ENCODE results near the gene TXNIP.

Gene TXNIP

DNA sequence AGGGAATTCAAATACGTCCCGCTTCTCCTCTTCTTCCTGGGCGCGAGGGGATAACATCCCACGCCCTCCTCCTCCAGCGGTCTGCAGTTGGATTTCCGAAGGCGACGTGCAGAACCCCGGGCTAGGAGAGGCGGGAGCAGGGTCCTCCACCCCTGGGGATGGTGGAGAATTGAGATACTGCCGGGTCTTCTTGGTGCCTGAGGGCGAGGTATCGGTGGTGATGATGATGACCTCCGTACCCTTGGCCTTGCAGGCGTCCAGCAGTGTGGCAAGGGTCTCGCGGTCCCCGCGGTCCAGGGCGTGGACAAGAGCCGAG is 35.3 kb downstream of the TXNIP start:
- Histone ChIP-seq H3K9me3 (ENCODE audit: low read length) (no peaks in the 10 kb centered on the region), H3K4me3 (ENCODE audit: low read length) (peak overlapping the region; percentile 57), H3K36me3 (ENCODE audit: insufficient read depth, low read length) (no peaks in the 10 kb centered on the region), H3K27me3 (ENCODE audit: insufficient read depth, low read length) (no peaks in the 10 kb centered on the region), H2AFZ (ENCODE audit: low read depth, low read length) (peak overlapping the region; percentile 30), H3K4me1 (ENCODE audit: insufficient read depth, low read length) (peaks cover 59% of the 10 kb centered on the region)

GRCh38 chr1:145960468-145961108 is 35.8 kb downstream of the TXNIP start:
- Histone ChIP-seq H3K4me1 (ENCODE audit: insufficient read depth, low read length) (peaks cover 63% of the 10 kb centered on the region), H3K4me3 (ENCODE audit: low read length) (peak overlapping the region; percentile 57), H3K9me3 (ENCODE audit: low read length) (no peaks in the 10 kb centered on the region), H2AFZ (ENCODE audit: low read depth, low read length) (peak overlapping the region; percentile 30), H3K27me3 (ENCODE audit: insufficient read depth, low read length) (no peaks in the 10 kb centered on the region), H3K36me3 (ENCODE audit: insufficient read depth, low read length) (no peaks in the 10 kb centered on the region)

DNA sequence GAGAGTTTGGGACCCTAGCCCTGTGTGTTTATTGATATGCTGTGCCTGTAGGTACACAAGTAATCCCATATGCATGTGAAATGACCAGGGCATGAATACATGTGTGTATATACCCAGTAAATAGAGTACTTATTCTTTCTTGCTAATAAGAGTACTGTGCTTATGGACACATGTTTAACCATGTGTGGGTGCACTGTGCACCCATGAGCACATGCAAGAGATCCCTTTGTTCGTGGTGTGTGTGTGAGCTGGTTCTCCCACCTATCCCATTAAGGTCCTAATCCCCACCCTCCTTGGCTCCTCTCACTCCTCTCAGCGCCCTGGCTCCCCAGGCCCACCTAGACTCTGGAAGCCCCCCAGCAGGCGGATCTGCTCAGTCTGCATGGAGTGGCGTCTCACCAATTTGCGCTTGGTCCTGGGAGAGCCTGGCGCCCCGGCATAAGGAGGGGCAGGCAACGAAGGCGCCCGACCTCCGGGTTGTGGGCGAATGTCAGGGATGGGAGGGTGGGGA is 36.4 kb downstream of the TXNIP start:
- Histone ChIP-seq H3K27me3 (ENCODE audit: insufficient read depth, low read length) (no peaks in the 10 kb centered on the region), H3K4me3 (ENCODE audit: low read length) (peak overlapping the region; percentile 57), H3K36me3 (ENCODE audit: insufficient read depth, low read length) (no peaks in the 10 kb centered on the region), H2AFZ (ENCODE audit: low read depth, low read length) (no peak overlapping the region), H3K4me1 (ENCODE audit: insufficient read depth, low read length) (peaks cover 68% of the 10 kb centered on the region), H3K9me3 (ENCODE audit: low read length) (no peaks in the 10 kb centered on the region)

DNA sequence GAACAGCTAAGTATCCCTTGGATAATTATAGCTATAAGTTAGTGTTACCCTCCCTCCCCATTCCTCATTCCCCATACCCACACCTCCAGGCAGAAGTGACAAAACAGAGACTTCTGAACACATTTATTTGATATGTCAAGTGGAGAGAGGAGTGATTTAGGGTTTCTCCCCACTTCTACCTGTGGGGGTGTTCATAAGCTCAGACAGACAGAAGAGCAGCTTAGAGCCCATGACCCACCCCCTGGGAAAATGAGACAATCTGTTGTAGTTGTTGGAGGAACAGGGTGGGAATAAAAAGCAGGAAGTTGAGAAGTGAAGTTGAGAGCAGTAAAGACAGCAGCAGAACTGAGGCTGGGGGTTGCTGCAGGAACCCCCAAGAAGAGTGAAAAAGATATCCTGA is 37.0 kb downstream of the TXNIP start:
- Histone ChIP-seq H3K4me1 (ENCODE audit: insufficient read depth, low read length) (peaks cover 73% of the 10 kb centered on the region), H3K27me3 (ENCODE audit: insufficient read depth, low read length) (no peaks in the 10 kb centered on the region), H3K9me3 (ENCODE audit: low read length) (no peaks in the 10 kb centered on the region)

GRCh38 chr1:145958734-145959133 is 37.6 kb downstream of the TXNIP start:
- Histone ChIP-seq H2AFZ (ENCODE audit: low read depth, low read length) (no peak overlapping the region), H3K4me3 (ENCODE audit: low read length) (peak overlapping the region; percentile 70), H3K9me3 (ENCODE audit: low read length) (no peaks in the 10 kb centered on the region), H3K4me1 (ENCODE audit: insufficient read depth, low read length) (peaks cover 69% of the 10 kb centered on the region), H3K36me3 (ENCODE audit: insufficient read depth, low read length) (no peaks in the 10 kb centered on the region), H3K27me3 (ENCODE audit: insufficient read depth, low read length) (no peaks in the 10 kb centered on the region)

More for the DNA sequence above, 37.0 kb downstream of the TXNIP start:
- H2AFZ ChIP-seq (ENCODE audit: low read depth, low read length), result no peak overlapping the region
- no peak overlapping the region for H3K4me3 ChIP-seq (ENCODE audit: low read length)
- H3K36me3 ChIP-seq (ENCODE audit: insufficient read depth, low read length), result no peaks in the 10 kb centered on the region

DNA sequence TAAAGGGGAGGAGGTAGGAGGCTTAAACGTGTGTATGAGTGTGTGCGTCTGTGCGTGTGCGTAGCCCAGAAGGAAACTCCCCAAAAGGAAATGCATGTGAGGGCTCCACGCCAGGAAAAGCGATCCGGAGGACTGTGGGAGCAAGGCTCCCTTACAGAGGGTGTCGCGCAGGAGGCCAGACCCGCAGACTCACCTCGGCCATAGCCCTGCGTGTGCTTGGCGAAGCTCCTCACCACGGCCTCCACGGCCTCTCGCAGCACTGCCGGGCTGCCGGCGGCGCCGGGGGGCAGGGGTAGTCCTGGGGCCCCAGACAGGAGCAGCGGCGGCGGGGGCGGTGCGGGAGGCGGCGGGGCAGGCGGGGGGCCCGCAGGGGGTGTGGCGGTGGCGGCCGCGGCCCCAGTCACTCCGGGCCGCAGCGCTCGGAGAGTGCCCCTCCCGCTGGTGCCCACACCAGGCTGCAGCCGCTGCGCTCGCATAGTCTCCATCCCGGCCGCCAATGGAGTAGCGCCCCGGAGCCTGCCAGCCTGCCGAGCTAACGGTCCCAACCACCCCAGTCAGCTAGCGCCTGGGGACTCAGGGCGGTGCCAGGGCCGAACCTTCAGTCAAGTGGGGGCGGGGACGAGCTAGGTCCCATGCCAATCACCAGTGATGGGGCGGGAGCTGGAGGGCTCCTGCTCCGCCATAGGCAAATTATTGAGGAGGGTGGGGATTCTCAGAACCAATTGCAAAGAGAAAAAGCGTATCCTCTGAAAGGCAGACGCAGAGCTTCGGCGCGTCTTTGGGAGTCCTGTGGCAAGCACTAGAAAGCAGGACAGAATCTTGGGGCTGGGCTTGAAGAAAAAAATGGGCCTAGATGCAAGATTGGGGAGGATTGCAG is 38.7 kb downstream of the TXNIP start, which contains the start of gene LIX1L:
LIX1L (minus strand) TSS at position 575 of the 877 bp plus-strand sequence; CDS start at position 485, 90 bp downstream.
- no peaks in the 10 kb centered on the region for H3K9me3 ChIP-seq (ENCODE audit: low read length)
- peak within 1 kb of the TSS; percentile 70 for H3K4me3 ChIP-seq (ENCODE audit: low read length)
- H3K4me1 ChIP-seq (ENCODE audit: insufficient read depth, low read length), result peaks cover 58% of the 10 kb centered on the region

DNA sequence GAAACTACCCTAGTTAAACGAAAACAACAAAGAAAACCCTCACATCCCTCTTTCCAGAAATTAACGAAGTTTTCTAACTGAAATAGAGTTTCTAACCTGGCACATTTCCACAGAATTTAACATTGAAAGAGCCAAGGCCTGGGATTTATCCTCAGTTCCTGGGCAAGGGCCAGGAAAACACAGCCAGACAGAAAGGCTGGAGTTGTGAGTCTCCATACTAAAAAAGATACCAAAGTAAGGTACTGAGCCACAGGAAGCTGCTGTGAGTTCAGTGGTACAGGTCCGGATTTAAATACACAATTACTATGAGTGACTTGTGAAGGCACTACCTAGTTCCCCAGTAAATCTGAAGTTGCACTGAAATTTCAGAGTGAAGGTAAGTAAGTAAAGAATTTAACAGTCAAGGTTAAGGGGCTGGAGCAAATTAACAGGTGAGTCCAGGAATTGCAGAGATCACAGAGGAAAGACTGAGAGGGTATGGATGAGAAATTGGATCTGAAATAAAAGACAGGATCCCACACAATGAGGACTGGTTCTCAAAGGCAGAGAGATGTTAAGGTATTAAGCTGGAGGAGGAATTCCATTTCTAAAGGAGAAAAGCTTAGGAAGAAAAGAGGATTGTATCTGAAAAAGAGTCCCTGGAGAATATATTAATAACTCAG is 39.5 kb downstream of the TXNIP start:
- peaks cover 59% of the 10 kb centered on the region for H3K4me1 ChIP-seq (ENCODE audit: insufficient read depth, low read length)
- H2AFZ ChIP-seq (ENCODE audit: low read depth, low read length), result no peak overlapping the region
- H3K27me3 ChIP-seq (ENCODE audit: insufficient read depth, low read length), result no peaks in the 10 kb centered on the region
- no peaks in the 10 kb centered on the region for H3K36me3 ChIP-seq (ENCODE audit: insufficient read depth, low read length)
- H3K4me3 ChIP-seq (ENCODE audit: low read length), result peak overlapping the region; percentile 70
- no peaks in the 10 kb centered on the region for H3K9me3 ChIP-seq (ENCODE audit: low read length)

More for the DNA sequence above, 38.7 kb downstream of the TXNIP start, which contains the start of gene LIX1L:
- Histone ChIP-seq H3K27me3 (ENCODE audit: insufficient read depth, low read length) (no peaks in the 10 kb centered on the region), H2AFZ (ENCODE audit: low read depth, low read length) (peak within 1 kb of the TSS; percentile 64), H3K36me3 (ENCODE audit: insufficient read depth, low read length) (no peaks in the 10 kb centered on the region)

- Histone ChIP-seq H3K27me3 (ENCODE audit: insufficient read depth, low read length) (no peaks in the 10 kb centered on the region), H2AFZ (ENCODE audit: low read depth, low read length) (no peak overlapping the region), H3K9me3 (ENCODE audit: low read length) (no peaks in the 10 kb centered on the region), H3K4me3 (ENCODE audit: low read length) (peak overlapping the region; percentile 70), H3K36me3 (ENCODE audit: insufficient read depth, low read length) (no peaks in the 10 kb centered on the region), H3K4me1 (ENCODE audit: insufficient read depth, low read length) (peaks cover 60% of the 10 kb centered on the region)
These were observed 40.0 kb downstream of the TXNIP start for GRCh38 chr1:145956361-145956760.

- Histone ChIP-seq H2AFZ (ENCODE audit: low read depth, low read length) (no peak overlapping the region), H3K36me3 (ENCODE audit: insufficient read depth, low read length) (no peaks in the 10 kb centered on the region), H3K27me3 (ENCODE audit: insufficient read depth, low read length) (no peaks in the 10 kb centered on the region), H3K9me3 (ENCODE audit: low read length) (no peaks in the 10 kb centered on the region), H3K4me3 (ENCODE audit: low read length) (peak overlapping the region; percentile 70), H3K4me1 (ENCODE audit: insufficient read depth, low read length) (peaks cover 63% of the 10 kb centered on the region)
These were observed 40.9 kb downstream of the TXNIP start for GRCh38 chr1:145955436-145955835.

GRCh38 chr1:145953861-145954260 is 42.5 kb downstream of the TXNIP start:
- Histone ChIP-seq H3K4me3 (ENCODE audit: low read length) (no peak overlapping the region), H3K4me1 (ENCODE audit: insufficient read depth, low read length) (peaks cover 53% of the 10 kb centered on the region), H3K27me3 (ENCODE audit: insufficient read depth, low read length) (no peaks in the 10 kb centered on the region), H3K9me3 (ENCODE audit: low read length) (no peaks in the 10 kb centered on the region), H2AFZ (ENCODE audit: low read depth, low read length) (no peak overlapping the region), H3K36me3 (ENCODE audit: insufficient read depth, low read length) (peaks cover 5% of the 10 kb centered on the region)

DNA sequence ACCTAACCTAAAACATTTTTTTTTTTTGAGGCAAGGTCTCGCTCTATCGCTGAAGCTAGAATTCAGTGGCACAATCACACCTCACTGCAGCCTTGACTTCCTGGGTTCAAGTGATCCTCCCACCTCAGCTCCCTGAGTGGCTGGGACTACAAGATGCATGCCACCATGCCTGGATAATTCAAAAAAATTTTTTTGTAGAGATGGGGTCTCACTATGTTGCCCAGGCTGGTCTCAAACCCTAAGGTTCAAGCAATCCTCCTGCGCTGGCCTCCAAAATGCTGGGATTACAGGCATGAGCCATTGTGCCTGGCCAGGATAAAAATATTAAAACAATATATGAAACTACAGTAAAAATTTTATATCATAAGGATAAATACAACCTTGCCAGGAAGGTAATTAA is 43.5 kb downstream of the TXNIP start:
- H3K4me1 ChIP-seq (ENCODE audit: insufficient read depth, low read length), result peaks cover 47% of the 10 kb centered on the region

GRCh38 chr1:145951526-145951925 is 44.9 kb downstream of the TXNIP start:
- peaks cover 41% of the 10 kb centered on the region for H3K4me1 ChIP-seq (ENCODE audit: insufficient read depth, low read length)
- H3K4me3 ChIP-seq (ENCODE audit: low read length), result no peak overlapping the region
- H3K27me3 ChIP-seq (ENCODE audit: insufficient read depth, low read length), result no peaks in the 10 kb centered on the region
- H3K36me3 ChIP-seq (ENCODE audit: insufficient read depth, low read length), result peaks cover 21% of the 10 kb centered on the region
- no peak overlapping the region for H2AFZ ChIP-seq (ENCODE audit: low read depth, low read length)
- no peaks in the 10 kb centered on the region for H3K9me3 ChIP-seq (ENCODE audit: low read length)

More for the DNA sequence above, 43.5 kb downstream of the TXNIP start:
- Histone ChIP-seq H3K36me3 (ENCODE audit: insufficient read depth, low read length) (peaks cover 9% of the 10 kb centered on the region), H2AFZ (ENCODE audit: low read depth, low read length) (no peak overlapping the region), H3K4me3 (ENCODE audit: low read length) (no peak overlapping the region), H3K9me3 (ENCODE audit: low read length) (no peaks in the 10 kb centered on the region), H3K27me3 (ENCODE audit: insufficient read depth, low read length) (no peaks in the 10 kb centered on the region)

DNA sequence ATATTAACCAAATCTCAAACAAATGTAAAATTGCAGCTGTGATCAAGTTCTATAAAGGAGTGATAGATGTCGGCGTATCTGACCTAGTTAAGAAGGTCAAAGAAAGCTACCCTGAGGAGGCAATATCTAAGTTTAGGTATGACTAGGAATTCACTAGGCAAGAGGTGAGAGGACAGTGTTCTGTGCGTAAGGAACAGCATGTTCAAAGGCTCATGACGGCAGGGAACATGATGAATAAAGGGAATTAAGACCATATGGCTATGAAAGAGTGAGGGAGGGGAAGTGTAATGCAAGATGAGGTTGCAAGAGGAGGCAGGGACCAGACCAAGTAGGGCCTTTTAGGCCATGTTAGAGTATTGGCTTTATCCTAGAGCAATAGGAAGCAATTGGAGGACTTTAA is 47.2 kb downstream of the TXNIP start:
- H3K9me3 ChIP-seq (ENCODE audit: low read length), result no peaks in the 10 kb centered on the region
- H3K36me3 ChIP-seq (ENCODE audit: insufficient read depth, low read length), result peaks cover 31% of the 10 kb centered on the region
- H3K4me3 ChIP-seq (ENCODE audit: low read length), result no peak overlapping the region
- no peak overlapping the region for H2AFZ ChIP-seq (ENCODE audit: low read depth, low read length)
- peaks cover 19% of the 10 kb centered on the region for H3K4me1 ChIP-seq (ENCODE audit: insufficient read depth, low read length)
- H3K27me3 ChIP-seq (ENCODE audit: insufficient read depth, low read length), result no peaks in the 10 kb centered on the region
